AG04449 (cell line): ENCODE results near the gene ADAMTS14.

ENCODE experiments used
- CTCF ChIA-PET: fragments of 350-600 bp; formaldehyde crosslinking; extraction: SDS; loops from one replicate; lab custom pipeline; 2021; ENCODE audit warnings: antibody characterized with exemption; lab: Yijun Ruan, JAX
- POLR2A ChIA-PET: fragments of 400-600, 350-600 bp; formaldehyde crosslinking; extraction: SDS; loops from one replicate; lab custom pipeline; 2020; ENCODE audit warnings: antibody characterized with exemption, inconsistent platforms; lab: Yijun Ruan, JAX
- DNase-seq: peaks from one replicate; pipeline ENCODE4 v3.0.0-alpha.2; 2010; ENCODE audit warnings: low read depth, low spot score
- H3K4me3 ChIP-seq: 2 replicates; pipeline ENCODE4 v1.5.1; 2011; ENCODE audit warnings: low read depth, mild to moderate bottlenecking, control low read depth, low read length
- CTCF ChIP-seq: IDR thresholded peaks from one replicate; pipeline ENCODE4 v1.5.1; 2011; ENCODE audit warnings: mild to moderate bottlenecking, moderate library complexity, low read length, control low read depth, inconsistent platforms; ENCODE audit not compliant: insufficient read depth; ENCODE audit errors: missing control alignments

Gene ADAMTS14

GRCh38 chr10:70775679-70776454 lies 103.6 kb downstream of the ADAMTS14 start:
- CTCF ChIA-PET: interaction anchor here (1.0 to 2.0 kb wide), 3 partner anchors 16 to 127 kb away, joined by 3 to 4 read pairs (median 4); no protein-coding TSS in a partner anchor

GRCh38 chr10:70776455-70777005 lies 104.2 kb downstream of the ADAMTS14 start:
- CTCF ChIA-PET: no interaction called here
- POLR2A ChIA-PET: no interaction called here

More at GRCh38 chr10:70775679-70776454, 103.6 kb downstream of the ADAMTS14 start:
- no peak for DNase-seq
- POLR2A ChIA-PET: no interaction called here
- H3K4me3 ChIP-seq: no peak overlapping the region
- no peak for TF ChIP-seq CTCF

GRCh38 chr10:70777063-70777875 lies 105.0 kb downstream of the ADAMTS14 start:
- CTCF ChIA-PET: interaction anchor here (1.2 kb wide), 1 partner anchor 18 kb away, joined by 6 read pairs; no protein-coding TSS in a partner anchor
- POLR2A ChIA-PET: no interaction called here

More at GRCh38 chr10:70776455-70777005, 104.2 kb downstream of the ADAMTS14 start:
- no peak for TF ChIP-seq CTCF
- DNase-seq: no peak
- no peak overlapping the region for H3K4me3 ChIP-seq

GRCh38 chr10:70778267-70778924 lies 106.1 kb downstream of the ADAMTS14 start:
- ChIA-PET CTCF (interaction anchor here (1.2 kb wide), 1 partner anchor 19 kb away, joined by 6 read pairs; no protein-coding TSS in a partner anchor), POLR2A (no interaction called here)
- no peak for TF ChIP-seq CTCF
- H3K4me3 ChIP-seq: no peak overlapping the region
- DNase-seq: no peak

More at GRCh38 chr10:70777063-70777875, 105.0 kb downstream of the ADAMTS14 start:
- H3K4me3 ChIP-seq: no peak overlapping the region
- TF ChIP-seq CTCF: no peak
- no peak for DNase-seq

GRCh38 chr10:70779088-70779487 lies 106.8 kb downstream of the ADAMTS14 start:
- H3K4me3 ChIP-seq: no peak overlapping the region
- no peak for TF ChIP-seq CTCF
- ChIA-PET POLR2A (no interaction called here), CTCF (interaction anchor here (0.5 to 1.4 kb wide), 2 partner anchors 20 to 146 kb away, joined by 3 to 6 read pairs; no protein-coding TSS in a partner anchor)
- no peak for DNase-seq
